CD4-positive, alpha-beta T cell (primary cell): ENCODE results near the gene TMEM129. TPM values are rescaled to one million over a fixed set of nuclear protein-coding genes. Genes with fewer than 3 reads are reported as not detected.

Experiments
- ATAC-seq: fragments of 200-7000 bp; cut with Tn5 transposase; one replicate; pipeline ENCODE4 v1.10.0; 2022; ENCODE audit warnings: mild to moderate bottlenecking; ENCODE audit not compliant: poor library complexity
- CTCF ChIA-PET: fragments of 350-600 bp; sonication (Branson Sonifier 250); formaldehyde crosslinking; loops from one replicate; lab custom pipeline; 2021; ENCODE audit warnings: antibody characterized with exemption, inconsistent platforms; lab: Charles Lee
- POLR2A ChIA-PET: fragments of 350-600 bp; sonication (Branson Sonifier 250); formaldehyde crosslinking; loops from one replicate; lab custom pipeline; 2021; ENCODE audit warnings: antibody characterized with exemption, inconsistent platforms; lab: Charles Lee
- DNase-seq, 14 experiments: peaks; one replicate each; pipeline ENCODE4 v3.0.0-alpha.2; 2013 to 2020; ENCODE audit warnings: mixed read lengths in 2 of 14
- H3K27ac ChIP-seq, 2 donors: one replicate each; pipeline versions ENCODE4 v1.5.1 to v1.7.0; 2013; ENCODE audit warnings: low read length in 2 of 2, low read depth in 1 of 2, mild to moderate bottlenecking in 1 of 2
- H3K27me3 ChIP-seq, 2 experiments: 1 replicate in 1 of 2; 2 replicates in 1 of 2; pipeline versions ENCODE4 v1.6.1 to v1.7.0; 2013; ENCODE audit warnings: low read length in 2 of 2, control low read depth in 1 of 2, mild to moderate bottlenecking in 1 of 2, moderate library complexity in 1 of 2; ENCODE audit not compliant: insufficient read depth in 2 of 2, control insufficient read depth in 1 of 2
- H3K36me3 ChIP-seq: one replicate; pipeline ENCODE4 v1.6.1; 2013; ENCODE audit warnings: low read length, control low read depth; ENCODE audit not compliant: insufficient read depth
- H3K4me1 ChIP-seq: one replicate; pipeline ENCODE4 v1.6.1; 2013; ENCODE audit warnings: low read length, control low read depth; ENCODE audit not compliant: insufficient read depth
- H3K4me3 ChIP-seq: one replicate; pipeline ENCODE4 v1.5.1; 2013; ENCODE audit warnings: mild to moderate bottlenecking, low read length, moderate library complexity
- H3K9me3 ChIP-seq, 2 experiments: 1 replicate in 1 of 2; 2 replicates in 1 of 2; pipeline versions ENCODE4 v1.6.1 to v1.7.0; 2013; ENCODE audit warnings: low read length in 2 of 2, mild to moderate bottlenecking in 2 of 2, control low read depth in 1 of 2, moderate library complexity in 1 of 2; ENCODE audit not compliant: control insufficient read depth in 1 of 2, insufficient read depth in 1 of 2
- H3K27ac Mint-ChIP-seq: one replicate; pipeline ENCODE4 v1.8.0; 2020; ENCODE audit warnings: mixed read lengths
- H3K27me3 Mint-ChIP-seq: one replicate; pipeline ENCODE4 v1.8.0; 2021; ENCODE audit warnings: mixed read lengths
- H3K36me3 Mint-ChIP-seq: one replicate; pipeline ENCODE4 v1.8.0; 2021; ENCODE audit warnings: low read depth, mixed read lengths
- H3K4me1 Mint-ChIP-seq: one replicate; pipeline ENCODE4 v1.8.0; 2021; ENCODE audit warnings: low read depth, mixed read lengths
- H3K4me3 Mint-ChIP-seq: one replicate; pipeline ENCODE4 v1.8.0; 2020; ENCODE audit warnings: mild to moderate bottlenecking, mixed read lengths
- H3K9me3 Mint-ChIP-seq: one replicate; pipeline ENCODE4 v1.8.0; 2020; ENCODE audit warnings: mixed read lengths
- CTCF ChIP-seq: fragments of 200-600 bp; IDR thresholded peaks from one replicate; pipeline ENCODE4 v1.8.0; 2022; ENCODE audit warnings: antibody characterized with exemption, mild to moderate bottlenecking
- intact Hi-C, 2 experiments: fragments of 100-400 bp; cut with DNase I in 1 of 2; cut with micrococcal nuclease in 1 of 2; formaldehyde crosslinking; loops; one replicate each; pipeline versions ENCODE4 v1.15.1 to v1.9.0; 2023 to 2025; cut with DNase I, micrococcal nuclease
- total RNA-seq, 174 experiments: library from RNA in 2 of 174; stranded (reverse) in 2 of 174; gene quantifications; one replicate each; pipeline ENCODE4 v1.2.3 and lab custom pipeline; 2021 to 2026

TMEM129 gene
- total RNA-seq, 2 experiments from 2014 or later = 17.2 to 17.6 TPM

- ATAC-seq (peak; percentile 45), DNase-seq (peak in 13 of 14 experiments; percentile 25 to 82 (median 48))
- no peaks in the 10 kb centered on the region for H3K9me3 Mint-ChIP-seq
- Histone ChIP-seq H3K36me3 (peaks cover 31% of the 10 kb centered on the region), H3K4me3 (peak overlapping the region; percentile 65), H3K27ac (peak overlapping the region; percentile 85 to 88), H3K4me1 (peaks cover 88% of the 10 kb centered on the region), H3K9me3 (no peaks in the 10 kb centered on the region), H3K27me3 (no peaks in the 10 kb centered on the region)
- H3K4me1 Mint-ChIP-seq = peaks cover 63% of the 10 kb centered on the region
- H3K27ac Mint-ChIP-seq = peak overlapping the region; percentile 99
- no peaks in the 10 kb centered on the region for H3K27me3 Mint-ChIP-seq
- ChIA-PET POLR2A (interaction anchor here (0.6 to 12.1 kb wide), 11 partner anchors 9 to 177 kb away, joined by 3 to 205 read pairs (median 3); partner anchors contain the start of genes FAM53A, LETM1 and SLBP), CTCF (interaction anchor here (7.0 kb wide), 1 partner anchor 30 kb away, joined by 84 read pairs; no protein-coding TSS in a partner anchor)
- H3K36me3 Mint-ChIP-seq = peaks cover 45% of the 10 kb centered on the region
- intact Hi-C loops = loop anchor here (1.0 to 10.0 kb wide), 6 partner anchors 11 to 1352 kb away; partner anchors contain the start of genes CTBP1 (in 1 of the 2), FAM53A (in 1 of the 2), HAUS3 (in 1 of the 2) and HTT (in 1 of the 2)
- no peak for TF ChIP-seq CTCF
- peak overlapping the region; percentile 89 for H3K4me3 Mint-ChIP-seq
Observed at GRCh38 chr4:1723131-1723801, 2.1 kb upstream of the TMEM129 start.

GRCh38 chr4:1722551-1723118, 1.5 kb upstream of the TMEM129 start:
- Histone ChIP-seq H3K4me3 (peak overlapping the region; percentile 65), H3K4me1 (peaks cover 83% of the 10 kb centered on the region), H3K9me3 (no peaks in the 10 kb centered on the region), H3K27ac (peak overlapping the region; percentile 85 to 88), H3K36me3 (peaks cover 26% of the 10 kb centered on the region), H3K27me3 (no peaks in the 10 kb centered on the region)
- Mint-ChIP-seq H3K4me1 (peaks cover 63% of the 10 kb centered on the region), H3K27ac (peak overlapping the region; percentile 99), H3K27me3 (no peaks in the 10 kb centered on the region), H3K4me3 (peak overlapping the region; percentile 89), H3K36me3 (peaks cover 39% of the 10 kb centered on the region), H3K9me3 (no peaks in the 10 kb centered on the region)
- POLR2A ChIA-PET = interaction anchor here (0.7 to 12.1 kb wide), 8 partner anchors 8 to 177 kb away, joined by 3 to 205 read pairs (median 3); partner anchors contain the start of genes FAM53A, LETM1 and SLBP
- intact Hi-C loops = loop anchor here (1.0 to 10.0 kb wide), 6 partner anchors 10 to 1352 kb away; partner anchors contain the start of genes CTBP1 (in 1 of the 2), FAM53A (in 1 of the 2), HAUS3 (in 1 of the 2) and HTT (in 1 of the 2)
- CTCF ChIA-PET = interaction anchor here (7.0 kb wide), 1 partner anchor 30 kb away, joined by 84 read pairs; no protein-coding TSS in a partner anchor
- no peak for ATAC-seq
- no peak for DNase-seq
- TF ChIP-seq CTCF = no peak
